Measurements from ENCODE around the gene VAT1L. TPM values are rescaled to one million over a fixed set of nuclear protein-coding genes. Genes with fewer than 3 reads are reported as not detected.

VAT1L gene
- total RNA-seq, 1 experiment from 2014 or later, result 33.8 TPM

DNA sequence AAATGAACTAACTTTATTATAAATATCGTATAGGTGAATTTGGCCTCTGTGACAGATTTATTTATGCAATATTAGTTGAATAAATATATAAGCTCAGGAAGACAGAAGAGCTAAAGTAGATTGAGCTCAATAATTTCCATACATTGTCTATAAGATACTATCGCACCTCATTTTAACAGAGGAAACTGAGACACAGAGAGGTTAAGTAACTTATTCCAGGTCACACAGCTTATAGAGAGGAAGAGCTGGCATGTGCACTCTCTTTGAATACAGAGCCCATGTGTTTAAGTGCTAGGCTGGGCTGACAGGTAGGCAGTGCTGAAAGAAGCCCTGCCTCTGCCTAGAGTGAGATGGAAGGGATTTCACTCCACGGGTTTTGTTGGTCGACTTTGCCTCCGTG lies 48.4 kb downstream of the VAT1L start:
- Histone ChIP-seq H3K56ac (ENCODE audit: insufficient read length, low read depth, low read length) (no peak overlapping the region), H3K79me2 (ENCODE audit: insufficient read depth, low read length) (no peaks in the 10 kb centered on the region), H3K27ac (ENCODE audit: insufficient read length, low read depth, low read length) (no peak overlapping the region), H3K4ac (ENCODE audit: low read depth, low read length) (no peak overlapping the region), H2BK5ac (ENCODE audit: insufficient read length, low read length) (no peak overlapping the region), H4K20me1 (ENCODE audit: control insufficient read depth, insufficient read depth, insufficient read length) (no peaks in the 10 kb centered on the region), H3K4me2 (ENCODE audit: insufficient read depth, insufficient read length, low read length) (no peak overlapping the region), H3K4me1 (ENCODE audit: insufficient read depth, low read length) (peaks cover 2% of the 10 kb centered on the region; the same call in 1 of the 2 replicates), H3K79me1 (ENCODE audit: insufficient read depth, low read depth, low read length, poor library complexity, severe bottlenecking) (no peaks in the 10 kb centered on the region), H3K23me2 (ENCODE audit: insufficient read length, low read depth, low read length, poor library complexity, severe bottlenecking) (no peaks in the 10 kb centered on the region), H2AK5ac (ENCODE audit: insufficient read length, low read length) (no peak overlapping the region), H3K23ac (ENCODE audit: insufficient read length, low read depth, low read length) (no peak overlapping the region), H2BK20ac (ENCODE audit: low read depth, low read length, poor library complexity, severe bottlenecking) (no peak overlapping the region), H2AFZ (ENCODE audit: low read length) (no peak overlapping the region), H3K9me3 (ENCODE audit: control insufficient read depth, low read depth, low read length) (no peaks in the 10 kb centered on the region), H3T11ph (ENCODE audit: low read length) (no peak overlapping the region), H4K8ac (replicated peaks; ENCODE audit: insufficient read length, low read depth, low read length) (no peak overlapping the region), H3K9ac (ENCODE audit: extremely low read depth, insufficient read length, low read length) (no peak overlapping the region), H3K27me3 (ENCODE audit: insufficient read depth, low read length) (no peaks in the 10 kb centered on the region), H3K18ac (ENCODE audit: insufficient read length, low read depth, low read length) (no peak overlapping the region), H2BK15ac (ENCODE audit: low read depth, low read length) (no peak overlapping the region), H3K14ac (ENCODE audit: insufficient read depth, low read length) (no peak overlapping the region), H4K5ac (ENCODE audit: insufficient read length, low read depth, low read length) (no peak overlapping the region), H4K91ac (ENCODE audit: insufficient read length, low read depth, low read length) (no peak overlapping the region), H2BK12ac (ENCODE audit: insufficient read length, low read depth, low read length) (no peak overlapping the region), H2BK120ac (ENCODE audit: low read depth, low read length, poor library complexity, severe bottlenecking) (no peak overlapping the region)
- no peaks in the 10 kb centered on the region; the same call in 1 of the 2 replicates for H3K27me3 Mint-ChIP-seq (ENCODE audit: low read depth)
- H3K27ac Mint-ChIP-seq, result 0 out of 7 replicates have a peak overlapping the region, but pooled peaks of 1 of the 3 experiments have one; percentile 55
- no peak overlapping the region for H3K4me3 Mint-ChIP-seq
- DNase-seq, result no peak
- H3K4me1 Mint-ChIP-seq, result peaks cover 29 to 47% of the 10 kb centered on the region in 2 experiments
- no peak for TF ChIP-seq CTCF (conservative IDR thresholded peaks at IDR 0.05)
- no peaks in the 10 kb centered on the region for H3K9me3 Mint-ChIP-seq
- WGBS (ENCODE audit: extremely low coverage, insufficient read length, low lambda C conversion rate), result no CpG with 5 or more reads among the region's 5 CpGs
- H3K36me3 Mint-ChIP-seq (ENCODE audit: insufficient read depth in 1 of 3, low read depth in 3 of 3), result peaks cover 10 to 23% (median 10%) of the 10 kb centered on the region in 3 experiments; a peak in 5 of 7 replicates

Measured in H9 (cell line).